Lower lobe of right lung (tissue), 2 donors: ENCODE data around the gene HOXD8. TPM values are rescaled to one million over a fixed set of nuclear protein-coding genes. Genes with fewer than 3 reads are reported as not detected.

Source experiments
- ATAC-seq, 2 donors: fragments of 200-7000 bp; cut with Tn5 transposase; one replicate each; pipeline ENCODE4 v1.9.1; 2020 to 2022; ENCODE audit warnings: mild to moderate bottlenecking in 2 of 2, moderate library complexity in 2 of 2
- DNase-seq: peaks from one replicate; pipeline ENCODE4 v3.0.0-alpha.2; 2020
- H3K27ac ChIP-seq: fragments of 200-600 bp; one replicate; pipeline ENCODE4 v1.8.0; 2022
- H3K27me3 ChIP-seq: fragments of 200-600 bp; one replicate; pipeline ENCODE4 v1.8.0; 2022; ENCODE audit warnings: low read depth
- H3K36me3 ChIP-seq: fragments of 200-600 bp; one replicate; pipeline ENCODE4 v1.8.0; 2022; ENCODE audit warnings: mild to moderate bottlenecking
- H3K4me1 ChIP-seq: fragments of 200-600 bp; one replicate; pipeline ENCODE4 v1.8.0; 2022
- H3K4me3 ChIP-seq: fragments of 200-600 bp; one replicate; pipeline ENCODE4 v1.8.0; 2022; ENCODE audit warnings: mild to moderate bottlenecking
- H3K9me3 ChIP-seq: fragments of 200-600 bp; one replicate; pipeline ENCODE4 v1.8.0; 2022
- intact Hi-C: fragments of 100-400 bp; cut with DNase I; formaldehyde crosslinking; loops from one replicate; pipeline ENCODE4 v1.11.0; 2022
- total RNA-seq: library from RNA; stranded (reverse); fragmentation: NEBNext Ultra II Directional; extraction: Animal tissue kit (Norgen Biotek cat#: 25700); gene quantifications from one replicate; pipeline ENCODE4 v1.2.1, GENCODE V29; 2021
- TF ChIP-seq, protein P1 (sequence below): fragments of 200-600 bp; IDR thresholded peaks from one replicate; pipeline ENCODE4 v1.8.0; 2022; ENCODE audit warnings: antibody characterized with exemption, mild to moderate bottlenecking
- donor health status: DM: no; HTN: yes; CAD: no; lungs with severe emphysema.

The HOXD8 gene
- total RNA-seq, 1 donor from 2014 or later, result 2.3 TPM

DNA sequence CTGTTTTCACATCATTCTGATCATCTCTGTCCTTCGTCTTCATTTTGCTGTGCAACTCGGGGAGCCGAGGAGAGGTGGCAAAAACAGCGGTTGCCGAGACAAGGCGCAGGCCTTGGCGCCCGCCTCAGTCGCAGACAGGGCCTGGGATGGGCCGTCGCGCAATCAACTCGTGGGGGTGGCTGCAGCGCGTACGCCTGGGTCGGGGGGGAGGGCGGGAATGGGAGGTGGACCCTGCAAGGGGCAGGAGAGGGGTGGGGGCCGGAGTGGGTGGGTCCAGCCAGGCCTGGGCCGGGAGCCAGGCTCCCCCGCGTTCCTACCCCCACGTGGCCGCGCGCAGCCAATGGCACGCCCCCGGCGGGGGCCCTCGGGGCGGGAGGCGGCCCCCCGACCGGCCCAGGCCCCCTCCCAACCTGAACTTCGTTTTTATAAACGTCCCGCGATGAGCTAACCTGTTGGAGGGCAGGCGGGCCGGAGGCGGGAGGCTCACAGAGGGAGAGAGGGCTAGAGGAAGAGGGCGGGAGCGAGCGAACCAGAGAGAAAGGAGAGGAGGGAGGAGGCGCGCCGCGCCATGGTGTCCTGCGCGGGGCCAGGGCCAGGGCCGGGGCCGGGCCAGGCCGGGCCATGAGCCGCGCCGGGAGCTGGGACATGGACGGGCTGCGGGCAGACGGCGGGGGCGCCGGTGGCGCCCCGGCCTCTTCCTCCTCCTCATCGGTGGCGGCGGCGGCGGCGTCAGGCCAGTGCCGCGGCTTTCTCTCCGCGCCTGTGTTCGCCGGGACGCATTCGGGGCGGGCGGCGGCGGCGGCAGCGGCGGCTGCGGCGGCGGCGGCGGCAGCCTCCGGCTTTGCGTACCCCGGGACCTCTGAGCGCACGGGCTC is 37.0 kb upstream of the HOXD8 start, which contains the start of gene HOXD13:
TSS of gene HOXD13 (plus strand) at position 452 of the 875 bp plus-strand sequence. CDS start at position 622, 170 bp downstream.
- no peak for DNase-seq
- no peaks in the 10 kb centered on the region for H3K9me3 ChIP-seq
- no peaks in the 10 kb centered on the region for H3K36me3 ChIP-seq
- peaks cover 33% of the 10 kb centered on the region for H3K4me1 ChIP-seq
- peak within 1 kb of the TSS; percentile 20 for H3K4me3 ChIP-seq
- no peak within 1 kb of the TSS for H3K27ac ChIP-seq
- TF ChIP-seq, protein P1, sequence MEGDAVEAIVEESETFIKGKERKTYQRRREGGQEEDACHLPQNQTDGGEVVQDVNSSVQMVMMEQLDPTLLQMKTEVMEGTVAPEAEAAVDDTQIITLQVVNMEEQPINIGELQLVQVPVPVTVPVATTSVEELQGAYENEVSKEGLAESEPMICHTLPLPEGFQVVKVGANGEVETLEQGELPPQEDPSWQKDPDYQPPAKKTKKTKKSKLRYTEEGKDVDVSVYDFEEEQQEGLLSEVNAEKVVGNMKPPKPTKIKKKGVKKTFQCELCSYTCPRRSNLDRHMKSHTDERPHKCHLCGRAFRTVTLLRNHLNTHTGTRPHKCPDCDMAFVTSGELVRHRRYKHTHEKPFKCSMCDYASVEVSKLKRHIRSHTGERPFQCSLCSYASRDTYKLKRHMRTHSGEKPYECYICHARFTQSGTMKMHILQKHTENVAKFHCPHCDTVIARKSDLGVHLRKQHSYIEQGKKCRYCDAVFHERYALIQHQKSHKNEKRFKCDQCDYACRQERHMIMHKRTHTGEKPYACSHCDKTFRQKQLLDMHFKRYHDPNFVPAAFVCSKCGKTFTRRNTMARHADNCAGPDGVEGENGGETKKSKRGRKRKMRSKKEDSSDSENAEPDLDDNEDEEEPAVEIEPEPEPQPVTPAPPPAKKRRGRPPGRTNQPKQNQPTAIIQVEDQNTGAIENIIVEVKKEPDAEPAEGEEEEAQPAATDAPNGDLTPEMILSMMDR, result no peak
- H3K27me3 ChIP-seq, result peaks cover 98% of the 10 kb centered on the region
- intact Hi-C loops, result loop anchor here (10.0 kb wide), 1 partner anchor 398 kb away; no protein-coding TSS in a partner anchor
- ATAC-seq, result no peak

DNA sequence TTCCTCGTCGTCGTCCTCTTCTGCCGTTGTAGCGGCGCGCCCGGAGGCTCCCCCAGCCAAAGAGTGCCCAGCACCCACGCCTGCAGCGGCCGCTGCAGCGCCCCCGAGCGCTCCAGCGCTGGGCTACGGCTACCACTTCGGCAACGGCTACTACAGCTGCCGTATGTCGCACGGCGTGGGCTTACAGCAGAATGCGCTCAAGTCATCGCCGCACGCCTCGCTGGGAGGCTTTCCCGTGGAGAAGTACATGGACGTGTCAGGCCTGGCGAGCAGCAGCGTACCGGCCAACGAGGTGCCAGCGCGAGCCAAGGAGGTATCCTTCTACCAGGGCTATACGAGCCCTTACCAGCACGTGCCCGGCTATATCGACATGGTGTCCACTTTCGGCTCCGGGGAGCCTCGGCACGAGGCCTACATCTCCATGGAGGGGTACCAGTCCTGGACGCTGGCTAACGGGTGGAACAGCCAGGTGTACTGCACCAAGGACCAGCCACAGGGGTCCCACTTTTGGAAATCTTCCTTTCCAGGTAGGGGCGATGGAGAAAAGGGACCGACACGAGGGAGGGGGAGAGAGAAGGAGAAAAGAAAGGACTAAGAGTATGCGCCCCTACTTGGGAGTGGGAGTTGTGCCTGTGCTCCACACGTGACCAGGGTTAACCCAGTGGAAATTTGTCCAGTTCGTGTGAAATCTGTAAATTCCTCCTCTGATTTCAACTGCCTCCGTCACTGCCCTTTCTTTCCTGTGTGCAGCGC is 36.2 kb upstream of the HOXD8 start:
- peak overlapping the region; percentile 20 for H3K4me3 ChIP-seq
- peaks cover 31% of the 10 kb centered on the region for H3K4me1 ChIP-seq
- H3K27me3 ChIP-seq, result peaks cover 98% of the 10 kb centered on the region
- no peak overlapping the region for H3K27ac ChIP-seq
- H3K36me3 ChIP-seq, result no peaks in the 10 kb centered on the region
- DNase-seq (no peak), ATAC-seq (no peak)
- TF ChIP-seq, protein P1, result no peak
- H3K9me3 ChIP-seq, result no peaks in the 10 kb centered on the region
- intact Hi-C loops, result loop anchor here (10.0 kb wide), 1 partner anchor 399 kb away; no protein-coding TSS in a partner anchor

DNA sequence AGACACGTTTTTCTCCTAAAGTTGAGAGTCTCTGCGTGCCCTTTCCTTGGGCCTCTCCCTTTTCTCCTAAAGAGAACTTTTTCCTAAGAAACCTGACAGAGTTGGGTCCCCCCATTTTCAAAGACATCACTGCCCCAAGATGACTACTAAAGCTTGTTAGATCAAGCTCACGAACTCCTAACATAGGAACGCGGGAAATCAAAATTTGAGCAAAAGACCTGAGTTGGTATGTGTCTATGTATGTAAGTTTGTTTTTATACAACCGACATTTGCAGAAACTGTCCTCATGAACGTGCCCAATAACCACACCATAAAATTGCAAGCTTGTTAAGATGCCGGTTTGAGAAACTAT is 35.6 kb upstream of the HOXD8 start:
- intact Hi-C loops, result loop anchor here (10.0 kb wide), 1 partner anchor 399 kb away; no protein-coding TSS in a partner anchor
- Histone ChIP-seq H3K9me3 (no peaks in the 10 kb centered on the region), H3K27ac (no peak overlapping the region), H3K4me1 (peaks cover 26% of the 10 kb centered on the region), H3K4me3 (no peak overlapping the region), H3K36me3 (no peaks in the 10 kb centered on the region), H3K27me3 (peaks cover 98% of the 10 kb centered on the region)
- TF ChIP-seq, protein P1, result no peak
- ATAC-seq (no peak), DNase-seq (no peak)

DNA sequence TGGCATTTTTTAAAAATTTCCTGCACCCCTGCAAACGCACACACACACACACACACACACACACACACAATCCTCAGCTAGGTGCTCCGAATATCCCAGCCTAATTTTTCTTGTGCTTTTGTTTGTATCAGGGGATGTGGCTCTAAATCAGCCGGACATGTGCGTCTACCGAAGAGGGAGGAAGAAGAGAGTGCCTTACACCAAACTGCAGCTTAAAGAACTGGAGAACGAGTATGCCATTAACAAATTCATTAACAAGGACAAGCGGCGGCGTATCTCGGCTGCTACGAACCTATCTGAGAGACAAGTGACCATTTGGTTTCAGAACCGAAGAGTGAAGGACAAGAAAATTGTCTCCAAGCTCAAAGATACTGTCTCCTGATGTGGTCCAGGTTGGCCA is 35.2 kb upstream of the HOXD8 start:
- DNase-seq, result no peak
- TF ChIP-seq, protein P1, result no peak
- no peaks in the 10 kb centered on the region for H3K36me3 ChIP-seq
- H3K27me3 ChIP-seq, result peaks cover 98% of the 10 kb centered on the region
- H3K4me1 ChIP-seq, result peaks cover 26% of the 10 kb centered on the region
- no peaks in the 10 kb centered on the region for H3K9me3 ChIP-seq
- no peak overlapping the region for H3K27ac ChIP-seq
- intact Hi-C loops, result loop anchor here (10.0 kb wide), 1 partner anchor 400 kb away; no protein-coding TSS in a partner anchor
- no peak overlapping the region for H3K4me3 ChIP-seq
- ATAC-seq, result no peak

DNA sequence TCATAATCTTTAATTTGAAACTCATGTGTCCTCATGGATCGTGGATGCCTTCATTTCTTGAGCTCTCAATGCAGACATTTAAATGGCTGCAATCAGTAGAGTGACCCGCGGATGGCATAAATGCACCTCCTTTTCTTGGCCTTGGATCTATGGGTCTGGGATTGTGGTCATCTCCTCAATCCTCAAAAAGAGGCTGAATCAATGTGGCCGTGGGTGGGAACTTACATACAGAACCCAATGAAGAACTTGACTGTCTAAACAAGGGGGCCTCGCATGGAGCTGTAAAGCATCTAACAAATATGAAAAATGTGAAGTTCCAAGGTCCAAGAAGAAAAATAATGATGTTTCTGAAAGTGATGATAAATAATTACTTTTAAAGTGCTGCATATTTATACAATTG is 34.1 kb upstream of the HOXD8 start:
- Histone ChIP-seq H3K4me1 (peaks cover 26% of the 10 kb centered on the region), H3K4me3 (no peak overlapping the region)

More for the DNA sequence above, 34.1 kb upstream of the HOXD8 start:
- no peak for DNase-seq
- TF ChIP-seq, protein P1, result no peak
- Histone ChIP-seq H3K36me3 (no peaks in the 10 kb centered on the region), H3K9me3 (no peaks in the 10 kb centered on the region), H3K27ac (no peak overlapping the region), H3K27me3 (peaks cover 98% of the 10 kb centered on the region)
- ATAC-seq, result no peak
- intact Hi-C loops, result loop anchor here (10.0 kb wide), 1 partner anchor 401 kb away; no protein-coding TSS in a partner anchor
